Measurements from ENCODE around the gene TCF25.
"Not testable (repeated sequence)": the region's sequence is repeated elsewhere in the genome, so short reads cannot be mapped to it uniquely, and the experiment has no call there.

The TCF25 gene

DNA sequence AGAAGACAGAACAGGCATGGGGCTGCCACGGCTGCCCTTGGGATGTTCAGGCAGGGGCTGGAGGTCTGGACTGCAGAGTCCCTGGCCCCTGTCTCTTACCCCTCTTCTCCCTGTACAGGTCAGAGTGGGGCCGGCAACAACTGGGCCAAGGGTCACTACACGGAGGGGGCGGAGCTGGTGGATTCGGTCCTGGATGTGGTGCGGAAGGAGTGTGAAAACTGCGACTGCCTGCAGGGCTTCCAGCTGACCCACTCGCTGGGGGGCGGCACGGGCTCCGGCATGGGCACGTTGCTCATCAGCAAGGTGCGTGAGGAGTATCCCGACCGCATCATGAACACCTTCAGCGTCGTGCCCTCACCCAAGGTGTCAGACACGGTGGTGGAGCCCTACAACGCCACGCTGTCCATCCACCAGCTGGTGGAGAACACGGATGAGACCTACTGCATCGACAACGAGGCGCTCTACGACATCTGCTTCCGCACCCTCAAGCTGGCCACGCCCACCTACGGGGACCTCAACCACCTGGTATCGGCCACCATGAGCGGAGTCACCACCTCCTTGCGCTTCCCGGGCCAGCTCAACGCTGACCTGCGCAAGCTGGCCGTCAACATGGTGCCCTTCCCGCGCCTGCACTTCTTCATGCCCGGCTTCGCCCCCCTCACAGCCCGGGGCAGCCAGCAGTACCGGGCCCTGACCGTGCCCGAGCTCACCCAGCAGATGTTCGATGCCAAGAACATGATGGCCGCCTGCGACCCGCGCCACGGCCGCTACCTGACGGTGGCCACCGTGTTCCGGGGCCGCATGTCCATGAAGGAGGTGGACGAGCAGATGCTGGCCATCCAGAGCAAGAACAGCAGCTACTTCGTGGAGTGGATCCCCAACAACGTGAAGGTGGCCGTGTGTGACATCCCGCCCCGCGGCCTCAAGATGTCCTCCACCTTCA, 61.5 kb downstream of the TCF25 start:
- DNase-seq (ENCODE audit: low read depth), result no peak
- no peak overlapping the region for H3K4me3 ChIP-seq (replicated peaks; ENCODE audit: low read depth, low read length)
- TF ChIP-seq, protein P1, sequence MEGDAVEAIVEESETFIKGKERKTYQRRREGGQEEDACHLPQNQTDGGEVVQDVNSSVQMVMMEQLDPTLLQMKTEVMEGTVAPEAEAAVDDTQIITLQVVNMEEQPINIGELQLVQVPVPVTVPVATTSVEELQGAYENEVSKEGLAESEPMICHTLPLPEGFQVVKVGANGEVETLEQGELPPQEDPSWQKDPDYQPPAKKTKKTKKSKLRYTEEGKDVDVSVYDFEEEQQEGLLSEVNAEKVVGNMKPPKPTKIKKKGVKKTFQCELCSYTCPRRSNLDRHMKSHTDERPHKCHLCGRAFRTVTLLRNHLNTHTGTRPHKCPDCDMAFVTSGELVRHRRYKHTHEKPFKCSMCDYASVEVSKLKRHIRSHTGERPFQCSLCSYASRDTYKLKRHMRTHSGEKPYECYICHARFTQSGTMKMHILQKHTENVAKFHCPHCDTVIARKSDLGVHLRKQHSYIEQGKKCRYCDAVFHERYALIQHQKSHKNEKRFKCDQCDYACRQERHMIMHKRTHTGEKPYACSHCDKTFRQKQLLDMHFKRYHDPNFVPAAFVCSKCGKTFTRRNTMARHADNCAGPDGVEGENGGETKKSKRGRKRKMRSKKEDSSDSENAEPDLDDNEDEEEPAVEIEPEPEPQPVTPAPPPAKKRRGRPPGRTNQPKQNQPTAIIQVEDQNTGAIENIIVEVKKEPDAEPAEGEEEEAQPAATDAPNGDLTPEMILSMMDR (IDR thresholded peaks at IDR 0.05; ENCODE audit: low read length, missing control alignments), result no peak

DNA sequence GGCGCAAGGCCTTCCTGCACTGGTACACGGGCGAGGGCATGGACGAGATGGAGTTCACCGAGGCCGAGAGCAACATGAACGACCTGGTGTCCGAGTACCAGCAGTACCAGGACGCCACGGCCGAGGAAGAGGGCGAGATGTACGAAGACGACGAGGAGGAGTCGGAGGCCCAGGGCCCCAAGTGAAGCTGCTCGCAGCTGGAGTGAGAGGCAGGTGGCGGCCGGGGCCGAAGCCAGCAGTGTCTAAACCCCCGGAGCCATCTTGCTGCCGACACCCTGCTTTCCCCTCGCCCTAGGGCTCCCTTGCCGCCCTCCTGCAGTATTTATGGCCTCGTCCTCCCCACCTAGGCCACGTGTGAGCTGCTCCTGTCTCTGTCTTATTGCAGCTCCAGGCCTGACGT, 62.2 kb downstream of the TCF25 start:
- H3K4me3 ChIP-seq (replicated peaks; ENCODE audit: low read depth, low read length), result not testable (repeated sequence)

DNA sequence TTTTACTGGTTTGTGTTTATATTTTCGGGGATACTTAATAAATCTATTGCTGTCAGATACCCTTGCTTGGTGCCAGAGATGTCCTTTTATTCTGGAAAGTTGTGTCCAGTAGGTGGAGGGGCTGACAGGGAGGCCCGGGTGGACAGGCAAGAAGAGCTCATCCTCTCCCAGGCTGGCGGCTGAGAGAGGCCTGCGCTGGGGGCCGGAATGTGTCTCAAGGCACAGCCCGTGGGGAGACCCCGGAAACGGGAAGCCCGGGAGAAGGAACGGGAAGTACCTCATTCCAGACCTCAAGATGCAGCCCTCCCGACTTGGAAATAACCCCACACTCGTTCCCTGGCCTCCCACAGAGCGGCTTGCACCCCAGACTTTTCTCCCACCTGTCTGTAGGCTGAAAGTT, 62.6 kb downstream of the TCF25 start:
- no peak overlapping the region for H3K4me3 ChIP-seq (replicated peaks; ENCODE audit: low read depth, low read length)
- TF ChIP-seq, protein P1 (IDR thresholded peaks at IDR 0.05; ENCODE audit: low read length, missing control alignments), result no peak
- no peak for DNase-seq (ENCODE audit: low read depth)

More for the DNA sequence above, 62.2 kb downstream of the TCF25 start:
- DNase-seq (ENCODE audit: low read depth), result not testable (repeated sequence)

DNA sequence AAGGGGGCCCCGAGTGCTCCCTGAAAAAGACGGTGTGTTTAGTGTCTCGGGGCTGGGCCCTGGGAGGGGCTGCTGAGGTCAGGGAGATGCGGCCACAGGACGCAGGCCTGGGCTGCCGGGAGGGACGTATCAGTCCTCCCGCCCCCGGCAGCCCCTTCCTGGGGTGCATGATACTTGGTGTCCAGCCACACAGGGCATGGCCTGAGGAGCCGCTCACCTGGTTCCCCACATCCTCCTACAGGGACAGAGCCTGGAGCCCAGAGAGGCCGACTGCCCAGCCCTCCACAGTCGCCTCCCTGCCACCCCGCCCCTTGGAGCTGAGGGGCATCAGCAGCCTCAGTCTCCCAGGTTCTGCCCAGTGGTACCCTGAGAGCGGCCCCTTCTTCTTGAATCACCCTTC, 63.1 kb downstream of the TCF25 start:
- no peak for DNase-seq (ENCODE audit: low read depth)
- no peak overlapping the region for H3K4me3 ChIP-seq (replicated peaks; ENCODE audit: low read depth, low read length)
- TF ChIP-seq, protein P1 (IDR thresholded peaks at IDR 0.05; ENCODE audit: low read length, missing control alignments), result no peak

DNA sequence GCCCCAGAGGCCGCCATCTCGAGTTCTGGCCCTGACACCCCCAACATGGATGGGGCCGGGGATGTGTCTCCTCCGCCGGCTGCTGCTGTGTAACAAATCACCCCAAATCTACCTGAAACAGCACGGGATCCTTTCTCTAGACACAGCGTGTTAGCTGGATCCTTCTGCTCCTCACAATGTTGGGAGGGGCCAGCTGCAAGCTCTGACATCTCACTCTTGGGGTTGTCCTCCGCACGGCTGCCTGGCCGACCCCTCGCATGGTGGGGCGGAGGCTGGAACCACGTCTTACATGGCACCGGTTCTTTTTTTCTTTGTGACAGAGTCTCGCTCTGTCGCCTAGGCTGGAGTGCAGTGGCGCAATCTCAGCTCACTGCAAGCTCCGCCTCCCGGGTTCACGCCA, 63.6 kb downstream of the TCF25 start:
- no peak for DNase-seq (ENCODE audit: low read depth)
- TF ChIP-seq, protein P1 (IDR thresholded peaks at IDR 0.05; ENCODE audit: low read length, missing control alignments), result no peak
- H3K4me3 ChIP-seq (replicated peaks; ENCODE audit: low read depth, low read length), result no peak overlapping the region

DNA sequence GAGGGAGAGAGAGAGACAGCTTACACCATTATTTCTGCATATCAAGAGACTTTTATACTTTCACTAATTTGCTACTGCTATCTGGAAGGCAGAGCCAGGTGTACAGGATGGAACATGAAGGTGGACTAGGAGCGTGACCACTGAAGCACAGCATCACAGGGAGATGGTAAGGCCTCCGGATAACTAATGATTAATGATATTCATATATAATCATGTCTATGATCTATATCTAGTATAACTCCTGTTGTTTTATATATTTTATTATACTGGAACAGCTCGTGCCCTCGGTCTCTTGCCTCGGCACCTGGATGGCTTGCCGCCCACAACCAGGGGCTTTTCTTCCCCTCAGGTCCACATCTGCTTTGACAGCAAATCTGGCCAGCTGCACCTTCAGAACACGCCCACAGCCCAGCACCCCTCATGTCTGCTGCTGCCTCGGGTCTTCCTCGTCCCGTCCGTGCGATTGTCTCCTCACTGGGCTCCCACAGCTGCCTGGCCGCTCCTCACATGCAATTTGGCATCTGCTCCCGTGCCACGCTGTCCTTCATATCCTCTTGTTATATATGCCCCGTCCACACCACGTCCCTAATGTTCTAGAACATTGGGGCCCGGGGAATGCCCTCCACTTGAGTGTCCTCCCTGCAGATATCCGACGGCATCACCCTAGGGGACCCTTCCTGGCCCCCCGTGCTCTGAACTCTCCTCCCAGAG, 64.9 kb downstream of the TCF25 start:
- H3K4me3 ChIP-seq (replicated peaks; ENCODE audit: low read depth, low read length), result no peak overlapping the region
- DNase-seq (ENCODE audit: low read depth), result no peak
- TF ChIP-seq, protein P1 (IDR thresholded peaks at IDR 0.05; ENCODE audit: low read length, missing control alignments), result no peak

DNA sequence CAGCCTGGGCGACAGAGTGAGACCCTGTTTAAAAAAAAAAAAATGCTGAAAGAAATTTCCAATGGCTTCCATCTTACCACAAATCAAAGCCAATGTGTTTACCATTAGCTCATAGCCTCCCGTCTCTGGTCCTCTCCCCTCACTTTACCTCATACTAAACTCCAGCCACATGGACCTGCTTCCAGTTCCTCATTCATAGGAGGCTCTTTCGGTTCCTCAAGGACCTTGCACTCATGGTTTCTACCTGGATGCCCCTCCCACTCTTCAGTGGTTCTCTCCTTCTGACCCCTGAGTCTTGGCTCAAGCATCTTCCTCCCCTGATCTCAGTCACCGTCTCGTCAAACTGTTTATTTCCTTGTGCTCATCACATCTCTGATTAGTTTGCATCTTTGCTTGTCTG, 71.4 kb downstream of the TCF25 start:
- TF ChIP-seq, protein P1 (IDR thresholded peaks at IDR 0.05; ENCODE audit: low read length, missing control alignments), result no peak
- DNase-seq (ENCODE audit: low read depth), result no peak
- no peak overlapping the region for H3K4me3 ChIP-seq (replicated peaks; ENCODE audit: low read depth, low read length)

Measured in fibroblast of pulmonary artery (primary cell).